Keratinocyte (primary cell): ENCODE measurements around the gene NEBL. TPM values are rescaled to one million over a fixed set of nuclear protein-coding genes. Genes with fewer than 3 reads are reported as not detected.

Experiments used
- DNase-seq: peaks from one replicate; pipeline ENCODE4 v3.0.0-alpha.2; 2011; ENCODE audit warnings: low read depth, missing footprints, low spot score
- FAIRE-seq: peaks from 2 replicates; lab custom pipeline; 2011; peaks lifted over from hg19 to GRCh38; lab: Jason Lieb, UNC
- H2AFZ ChIP-seq: 2 replicates; pipeline ENCODE4 v1.6.0; 2012; ENCODE audit warnings: low read length, control low read depth, inconsistent platforms; ENCODE audit not compliant: control insufficient read depth
- H3K27ac ChIP-seq: 2 replicates; pipeline ENCODE4 v1.5.1; 2011; ENCODE audit warnings: low read length; ENCODE audit not compliant: control insufficient read depth, insufficient read depth
- H3K27me3 ChIP-seq: 3 replicates; pipeline ENCODE4 v1.6.0; 2011; ENCODE audit warnings: low read length; ENCODE audit not compliant: control insufficient read depth, insufficient read depth; ENCODE audit errors: extremely low read depth
- H3K36me3 ChIP-seq, 2 experiments: 2 replicates in 1 of 2; 3 replicates in 1 of 2; pipeline ENCODE4 v1.5.1; 2011; ENCODE audit warnings: low read length in 2 of 2, mild to moderate bottlenecking in 1 of 2; ENCODE audit not compliant: control insufficient read depth in 2 of 2, insufficient read depth in 2 of 2; ENCODE audit errors: extremely low read depth in 1 of 2
- H3K4me1 ChIP-seq: 3 replicates; pipeline ENCODE4 v1.5.1; 2011; ENCODE audit warnings: low read length; ENCODE audit not compliant: control insufficient read depth, insufficient read depth; ENCODE audit errors: extremely low read depth
- H3K4me2 ChIP-seq: 3 replicates; pipeline ENCODE4 v1.6.0; 2011; ENCODE audit warnings: low read depth, low read length; ENCODE audit not compliant: control insufficient read depth, insufficient read depth; ENCODE audit errors: extremely low read depth
- H3K4me3 ChIP-seq, 3 experiments: fragments of 200-600 bp in 1 of 3; sonication (generic) in 1 of 3; 2 replicates in 2 of 3; 3 replicates in 1 of 3; pipeline ENCODE4 v1.5.1; 2011 to 2016; ENCODE audit warnings: low read length in 3 of 3, mild to moderate bottlenecking in 3 of 3, control low read depth in 2 of 3, inconsistent platforms in 1 of 3, low read depth in 1 of 3, mixed read lengths in 1 of 3, mixed run types in 1 of 3, moderate library complexity in 1 of 3; ENCODE audit not compliant: control insufficient read depth in 2 of 3, insufficient read depth in 2 of 3; ENCODE audit errors: extremely low read depth in 1 of 3
- H3K79me2 ChIP-seq: 2 replicates; pipeline ENCODE4 v1.6.0; 2012; ENCODE audit warnings: low read length; ENCODE audit not compliant: control insufficient read depth, insufficient read depth
- H3K9ac ChIP-seq: 3 replicates; pipeline ENCODE4 v1.6.0; 2011; ENCODE audit warnings: low read length; ENCODE audit not compliant: control insufficient read depth, insufficient read depth; ENCODE audit errors: extremely low read depth
- H3K9me1 ChIP-seq: 3 replicates; pipeline ENCODE4 v1.6.0; 2011; ENCODE audit warnings: low read length; ENCODE audit not compliant: control insufficient read depth, insufficient read depth; ENCODE audit errors: extremely low read depth
- H3K9me3 ChIP-seq: 2 replicates; pipeline ENCODE4 v1.5.1; 2012; ENCODE audit warnings: low read depth, low read length; ENCODE audit not compliant: control insufficient read depth
- H4K20me1 ChIP-seq: 3 replicates; pipeline ENCODE4 v1.6.0; 2011; ENCODE audit warnings: low read length; ENCODE audit not compliant: control insufficient read depth, insufficient read depth; ENCODE audit errors: extremely low read depth
- CTCF ChIP-seq, 3 experiments: IDR thresholded peaks in 1 of 3; conservative IDR thresholded peaks in 1 of 3; optimal IDR thresholded peaks in 1 of 3; 2 replicates in 2 of 3; 3 replicates in 1 of 3; pipeline versions ENCODE3 to v1.5.1; 2011; ENCODE audit warnings: low read length in 3 of 3, mild to moderate bottlenecking in 3 of 3, moderate library complexity in 2 of 3, control low read depth in 1 of 3, inconsistent platforms in 1 of 3; ENCODE audit not compliant: insufficient read depth in 2 of 3; ENCODE audit errors: extremely low read depth in 1 of 3
- EZH2 ChIP-seq: IDR thresholded peaks from one replicate; pipeline ENCODE4 v1.6.1; 2012; ENCODE audit warnings: inconsistent platforms, mild to moderate bottlenecking, low read length, moderate library complexity
- dilution Hi-C: fragments of 300-500 bp; cut with MboI; formaldehyde crosslinking; loops from one replicate; pipeline ENCODE4 v1.7.0; 2020; ENCODE audit warnings: low sequenced_read_pairs; ENCODE audit not compliant: extremely low pct_ligation_motif_present
- polyA minus RNA-seq, 3 experiments: library from RNA; depleted of rRNA, polyadenylated mRNA; stranded (reverse); fragments of >200 nt; gene quantifications; 1 replicate in 1 of 3; 2 replicates in 1 of 3; 3 replicates in 1 of 3; pipeline ENCODE4 v1.2.3, GENCODE V29; 2011
- polyA plus RNA-seq, 5 experiments: library from polyadenylated mRNA; depleted of rRNA in 3 of 5; stranded (reverse) in 3 of 5; stranded (forward) in 1 of 5; unstranded in 1 of 5; fragments of >200 nt; gene quantifications; 1 replicate in 1 of 5; 2 replicates in 3 of 5; 3 replicates in 1 of 5; pipeline versions ENCODE4 v1.2.1 to v1.2.3, GENCODE V29; 2011 to 2012; ENCODE audit warnings: missing spikeins in 2 of 5, low read depth in 1 of 5, low replicate concordance in 1 of 5

NEBL gene
- polyA plus RNA-seq: 1.7 to 5.8 TPM (median 4.5 TPM) in 3 replicates
- 24.1 TPM for polyA plus RNA-seq (2011; ENCODE audit: low read depth)
- 3.0 and 6.2 TPM in 2 replicates for polyA plus RNA-seq (2011; cell fraction: cytosol; rRNA removed)
- 6.1 and 9.3 TPM in 2 replicates for polyA plus RNA-seq (2011; cell fraction: nucleus; rRNA removed)
- polyA plus RNA-seq (2012; ENCODE audit: low replicate concordance): 1.8 and 12.6 TPM in 2 replicates
- 3.3 to 9.4 TPM (median 7.0 TPM) in 3 replicates for polyA minus RNA-seq
- 4.0 TPM for polyA minus RNA-seq (2011; cell fraction: cytosol; rRNA and poly(A)+ RNA removed)
- 13.3 and 16.4 TPM in 2 replicates for polyA minus RNA-seq (2011; cell fraction: nucleus; rRNA and poly(A)+ RNA removed)

- no peaks in the 10 kb centered on the region for H3K27me3 ChIP-seq
- TF ChIP-seq EZH2: no peak
- TF ChIP-seq CTCF (optimal IDR thresholded peaks at IDR 0.05 in 1 of 3, IDR thresholded peaks at IDR 0.05 in 1 of 3, conservative IDR thresholded peaks at IDR 0.05 in 1 of 3; ENCODE audit: extremely low read depth in 1 of 3, insufficient read depth in 2 of 3, low read length in 3 of 3): no peak
- H3K36me3 ChIP-seq: no peaks in the 10 kb centered on the region
- no peak within 1 kb of the TSS for H3K4me3 ChIP-seq
- H3K9me3 ChIP-seq: no peaks in the 10 kb centered on the region
- H4K20me1 ChIP-seq: no peaks in the 10 kb centered on the region
- no peak within 1 kb of the TSS for H3K9ac ChIP-seq
- no peaks in the 10 kb centered on the region for H3K79me2 ChIP-seq
- dilution Hi-C loops: no loop called here
- H3K4me2 ChIP-seq: no peak within 1 kb of the TSS
- H3K4me1 ChIP-seq: peaks cover 4% of the 10 kb centered on the region
- H2AFZ ChIP-seq: no peak within 1 kb of the TSS
- no peak for DNase-seq
- H3K27ac ChIP-seq: no peak within 1 kb of the TSS
- FAIRE-seq: no peak
- H3K9me1 ChIP-seq: no peaks in the 10 kb centered on the region
Measured at GRCh38 chr10:20897146-20897825, at the start of gene NEBL. NEBL (minus strand) TSS chr10:20897311; CDS start chr10:20897205, 106 bp downstream.

- no peaks in the 10 kb centered on the region for H3K9me3 ChIP-seq
- H3K36me3 ChIP-seq: no peaks in the 10 kb centered on the region
- FAIRE-seq (no peak), DNase-seq (no peak)
- no peak overlapping the region for H3K4me2 ChIP-seq
- dilution Hi-C loops: no loop called here
- no peaks in the 10 kb centered on the region for H3K9me1 ChIP-seq
- no peak overlapping the region for H3K9ac ChIP-seq
- H3K27ac ChIP-seq: no peak overlapping the region
- no peak overlapping the region for H2AFZ ChIP-seq
- no peaks in the 10 kb centered on the region for H4K20me1 ChIP-seq
- H3K27me3 ChIP-seq: no peaks in the 10 kb centered on the region
- no peak overlapping the region for H3K4me3 ChIP-seq
- H3K4me1 ChIP-seq: no peaks in the 10 kb centered on the region
- TF ChIP-seq CTCF (optimal IDR thresholded peaks at IDR 0.05 in 1 of 3, IDR thresholded peaks at IDR 0.05 in 1 of 3, conservative IDR thresholded peaks at IDR 0.05 in 1 of 3; ENCODE audit: extremely low read depth in 1 of 3, insufficient read depth in 2 of 3, low read length in 3 of 3): no peak
- no peak for TF ChIP-seq EZH2
- H3K79me2 ChIP-seq: no peaks in the 10 kb centered on the region
Measured at GRCh38 chr10:20945546-20946332, 48.6 kb upstream of the NEBL start.
